Breast epithelium (tissue), 4 donors: ENCODE data around the gene TGIF1. TPM values are rescaled to one million over a fixed set of nuclear protein-coding genes. Genes with fewer than 3 reads are reported as not detected.

Experiments
- DNase-seq, 2 donors: peaks; one replicate each; pipeline ENCODE4 v3.0.0-alpha.2; 2019; ENCODE audit warnings: low spot score in 2 of 2
- H3K27ac ChIP-seq, 2 donors: fragments of 200-600 bp; sonication (generic) in 1 of 2; one replicate each; pipeline ENCODE4 v1.5.1; 2016 to 2019; ENCODE audit warnings: mild to moderate bottlenecking in 1 of 2
- H3K27me3 ChIP-seq, 2 donors: fragments of 200-600 bp; sonication (generic) in 1 of 2; one replicate each; pipeline versions ENCODE4 v1.5.1 to v1.6.0; 2017 to 2019; ENCODE audit warnings: control low read depth in 1 of 2, mild to moderate bottlenecking in 1 of 2
- H3K36me3 ChIP-seq: fragments of 200-600 bp; one replicate; pipeline ENCODE4 v1.5.1; 2019
- H3K4me1 ChIP-seq, 2 donors: fragments of 200-600 bp; sonication (generic); one replicate each; pipeline ENCODE4 v1.5.1; 2016 to 2019; ENCODE audit warnings: control low read depth in 1 of 2
- H3K4me3 ChIP-seq, 3 donors: fragments of 200-600 bp; sonication (generic); 1 replicate in 2 of 3; 2 replicates in 1 of 3; pipeline ENCODE4 v1.5.1; 2016 to 2019; ENCODE audit warnings: mild to moderate bottlenecking in 3 of 3, moderate library complexity in 2 of 3
- H3K9me3 ChIP-seq, 2 donors: fragments of 200-600 bp; sonication (generic) in 1 of 2; one replicate each; pipeline ENCODE4 v1.5.1; 2016 to 2019; ENCODE audit warnings: control low read depth in 1 of 2
- POLR2A ChIP-seq: fragments of 450-650 bp; IDR thresholded peaks from one replicate; pipeline ENCODE4 v1.6.1; 2016; ENCODE audit warnings: antibody characterized with exemption, mild to moderate bottlenecking, moderate library complexity
- POLR2AphosphoS5 ChIP-seq, 3 donors: sonication (generic); formaldehyde crosslinking; IDR thresholded peaks; one replicate each; pipeline ENCODE4 v1.6.1; 2017; ENCODE audit warnings: antibody characterized with exemption in 3 of 3
- intact Hi-C: fragments of 100-400 bp; cut with DNase I; formaldehyde crosslinking; loops from one replicate; pipeline ENCODE4 v1.15.1; 2023; ENCODE audit warnings: low total_unique reads
- total RNA-seq, 3 donors: library from RNA; depleted of rRNA; stranded (reverse); fragments of >200 nt; gene quantifications; one replicate each; pipeline ENCODE4 v1.1.0, GENCODE V29; 2016
- TF ChIP-seq, protein P1 (sequence below), 3 donors: fragments of 450-650 bp; IDR thresholded peaks; one replicate each; pipeline ENCODE4 v1.5.1; 2016 to 2017; ENCODE audit warnings: antibody characterized with exemption in 3 of 3, mild to moderate bottlenecking in 3 of 3, moderate library complexity in 3 of 3

The TGIF1 gene
- total RNA-seq: 100 to 1,000 TPM in 2 of 3 donors, 10 to 100 TPM in 1; 67.7 to 161 (median 108) TPM

DNA sequence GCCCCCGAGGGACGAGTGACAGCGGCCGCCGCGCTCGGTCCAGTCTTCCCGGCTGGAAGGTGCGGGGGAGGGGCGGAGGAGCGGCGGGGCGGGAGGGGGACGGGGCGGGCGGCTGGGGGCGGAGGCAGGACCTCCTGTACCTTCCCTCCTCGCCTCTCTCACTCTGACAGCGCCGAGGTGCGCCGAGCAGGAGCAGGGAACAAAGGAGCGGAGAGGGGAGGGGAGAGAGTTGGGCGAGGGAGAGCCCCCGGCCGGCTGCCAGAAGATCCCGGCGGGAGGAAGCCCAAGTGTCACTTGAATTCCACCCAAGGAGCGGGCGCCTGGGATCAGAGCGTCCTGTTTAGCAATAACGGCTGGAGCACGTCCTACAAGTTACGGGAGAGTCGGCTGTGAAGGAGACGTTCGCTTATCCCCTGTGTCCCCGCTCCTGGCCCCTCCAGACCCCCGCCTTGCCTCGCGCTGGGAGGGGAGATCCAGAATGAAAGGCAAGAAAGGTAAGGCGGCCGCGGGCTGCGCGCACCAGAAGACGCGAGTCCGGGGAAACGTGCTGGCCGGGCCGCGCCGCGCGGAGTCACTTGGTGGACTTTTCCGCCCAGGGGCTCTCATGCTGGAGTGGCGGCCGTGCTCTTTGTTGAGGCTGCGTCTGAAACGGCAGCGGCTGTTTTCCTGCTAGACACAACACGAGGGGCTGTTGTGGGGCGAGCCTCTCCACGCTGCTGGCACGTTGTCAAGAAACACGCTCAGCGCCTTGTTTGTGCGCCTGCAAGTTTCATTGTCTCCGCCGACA is at the start of gene TGIF1:
TGIF1 (plus strand) TSS at position 161 of the 787 bp plus-strand sequence; CDS start at position 479, 318 bp downstream.
- H3K9me3 ChIP-seq: no peaks in the 10 kb centered on the region
- DNase-seq: peak; percentile 89 to 90
- peaks cover 0 to 2% of the 10 kb centered on the region in 2 donors for H3K4me1 ChIP-seq
- TF ChIP-seq, protein P1, sequence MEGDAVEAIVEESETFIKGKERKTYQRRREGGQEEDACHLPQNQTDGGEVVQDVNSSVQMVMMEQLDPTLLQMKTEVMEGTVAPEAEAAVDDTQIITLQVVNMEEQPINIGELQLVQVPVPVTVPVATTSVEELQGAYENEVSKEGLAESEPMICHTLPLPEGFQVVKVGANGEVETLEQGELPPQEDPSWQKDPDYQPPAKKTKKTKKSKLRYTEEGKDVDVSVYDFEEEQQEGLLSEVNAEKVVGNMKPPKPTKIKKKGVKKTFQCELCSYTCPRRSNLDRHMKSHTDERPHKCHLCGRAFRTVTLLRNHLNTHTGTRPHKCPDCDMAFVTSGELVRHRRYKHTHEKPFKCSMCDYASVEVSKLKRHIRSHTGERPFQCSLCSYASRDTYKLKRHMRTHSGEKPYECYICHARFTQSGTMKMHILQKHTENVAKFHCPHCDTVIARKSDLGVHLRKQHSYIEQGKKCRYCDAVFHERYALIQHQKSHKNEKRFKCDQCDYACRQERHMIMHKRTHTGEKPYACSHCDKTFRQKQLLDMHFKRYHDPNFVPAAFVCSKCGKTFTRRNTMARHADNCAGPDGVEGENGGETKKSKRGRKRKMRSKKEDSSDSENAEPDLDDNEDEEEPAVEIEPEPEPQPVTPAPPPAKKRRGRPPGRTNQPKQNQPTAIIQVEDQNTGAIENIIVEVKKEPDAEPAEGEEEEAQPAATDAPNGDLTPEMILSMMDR (IDR thresholded peaks at IDR 0.05): peak in 1 of 3 donors; percentile 9
- TF ChIP-seq POLR2AphosphoS5 (IDR thresholded peaks at IDR 0.05) (peak; percentile 66 to 84 (median 82)), POLR2A (peak; percentile 78)
- no peaks in the 10 kb centered on the region for H3K36me3 ChIP-seq
- no peaks in the 10 kb centered on the region for H3K27me3 ChIP-seq
- intact Hi-C loops: no loop called here
- peak within 1 kb of the TSS; percentile 88 to 97 (median 88) for H3K4me3 ChIP-seq
- H3K27ac ChIP-seq: peak within 1 kb of the TSS; percentile 99 to 100

DNA sequence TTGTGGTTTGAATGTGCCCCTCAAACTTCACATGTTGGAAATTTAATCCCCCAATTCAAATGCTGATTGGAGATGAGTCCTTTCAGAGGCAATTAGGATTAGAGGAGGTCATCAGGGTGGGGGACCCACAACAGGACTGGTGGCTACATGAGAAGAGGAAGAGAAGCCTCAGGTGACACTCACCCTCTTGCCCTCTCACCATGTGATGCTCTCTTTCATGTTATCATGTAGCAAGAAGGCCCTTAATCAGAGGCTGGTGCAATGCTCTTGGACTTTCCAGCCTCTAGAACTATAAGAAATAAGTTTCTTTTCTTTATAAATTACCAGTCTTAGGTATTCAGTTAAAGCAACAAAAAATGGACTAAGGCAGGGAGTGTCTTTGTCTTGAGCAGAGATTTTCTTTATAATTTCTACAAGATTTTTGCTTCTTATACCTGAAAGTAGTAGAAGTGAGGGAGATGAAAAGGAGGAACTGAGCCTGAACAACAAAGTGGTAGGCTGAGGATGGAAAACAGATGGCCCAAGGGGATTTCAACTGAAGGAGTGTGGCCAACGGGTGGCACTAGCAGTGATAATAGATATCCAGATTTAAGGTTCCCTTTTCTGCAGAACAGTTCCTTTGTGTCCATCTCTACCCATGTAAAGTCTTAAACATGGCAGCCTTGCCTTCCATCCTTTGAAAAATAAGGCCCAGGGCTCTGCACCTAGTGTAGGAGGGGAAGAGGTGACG is 49.2 kb upstream of the TGIF1 start:
- Histone ChIP-seq H3K9me3 (peaks cover 2 to 6% of the 10 kb centered on the region in 2 donors), H3K4me3 (no peak overlapping the region), H3K27ac (no peak overlapping the region), H3K36me3 (no peaks in the 10 kb centered on the region), H3K4me1 (no peaks in the 10 kb centered on the region), H3K27me3 (no peaks in the 10 kb centered on the region)
- DNase-seq: no peak
- intact Hi-C loops: no loop called here
- TF ChIP-seq, protein P1 (IDR thresholded peaks at IDR 0.05): no peak
- TF ChIP-seq POLR2A: no peak
- TF ChIP-seq POLR2AphosphoS5 (IDR thresholded peaks at IDR 0.05): no peak

DNA sequence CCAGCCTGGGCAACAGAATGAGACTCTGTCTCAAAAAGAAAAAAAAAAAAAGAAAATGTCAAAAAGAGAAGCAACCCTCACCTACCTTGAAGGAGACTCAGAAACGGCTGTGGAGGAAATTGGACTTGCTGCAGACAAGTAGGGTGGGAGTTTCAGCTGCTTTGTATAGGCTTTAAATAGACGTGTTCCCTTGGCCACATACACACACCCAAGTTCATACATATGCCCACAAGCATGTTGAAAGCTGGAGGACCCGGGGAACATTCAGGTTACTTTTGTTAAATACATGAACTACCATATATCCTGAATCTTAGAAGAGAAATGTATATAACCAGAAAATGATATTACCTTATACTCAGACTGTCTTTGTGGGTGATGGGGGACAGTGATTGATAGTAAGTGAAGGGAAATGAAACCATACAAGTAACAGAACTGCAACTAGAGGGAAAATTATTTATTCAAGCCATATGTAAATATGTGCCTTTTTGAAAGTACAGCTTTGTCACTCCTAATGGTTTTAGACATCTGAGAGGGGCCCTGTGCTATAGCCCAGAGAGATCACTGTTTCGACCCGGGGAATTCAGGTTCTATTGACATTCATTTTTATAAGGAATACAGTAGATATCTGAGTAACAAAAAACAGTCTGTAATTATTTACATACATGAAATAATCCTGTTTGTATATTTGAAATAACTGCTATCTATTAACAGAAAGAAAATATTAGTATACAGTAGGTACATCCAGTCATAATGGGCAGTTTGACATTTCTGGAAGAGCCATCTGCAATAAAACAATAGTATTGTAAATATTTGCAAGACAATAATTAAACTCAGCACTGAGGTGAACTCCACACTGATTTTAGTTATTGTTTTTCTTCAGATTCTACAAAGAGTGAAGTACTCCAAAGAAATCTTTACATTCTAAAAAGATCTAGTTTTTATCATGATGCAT is 48.0 kb upstream of the TGIF1 start:
- DNase-seq: no peak
- intact Hi-C loops: no loop called here
- TF ChIP-seq POLR2A: no peak

DNA sequence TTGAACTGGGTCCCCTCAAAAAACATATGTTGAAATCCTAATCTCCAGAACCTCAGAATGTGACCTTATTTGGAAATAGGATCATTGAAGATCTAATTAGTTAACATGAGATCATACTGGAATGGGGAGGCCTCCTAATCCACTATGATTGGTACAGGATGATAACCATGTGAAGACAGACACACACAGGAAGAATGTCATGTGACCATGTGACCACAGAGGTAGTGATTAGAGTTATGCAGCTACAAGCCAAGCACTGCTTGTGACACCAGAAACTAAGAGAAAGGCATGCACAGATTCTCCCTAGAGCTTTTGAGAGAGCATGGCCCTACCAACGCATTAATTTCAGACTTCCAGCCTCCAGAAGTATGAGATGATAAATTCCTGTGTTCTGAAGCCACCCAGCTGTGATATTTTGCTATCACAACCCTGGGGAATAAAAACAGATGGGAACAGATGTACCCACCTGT is 47.0 kb upstream of the TGIF1 start:
- peaks cover 2 to 6% of the 10 kb centered on the region in 2 donors for H3K9me3 ChIP-seq
- H3K4me3 ChIP-seq: no peak overlapping the region

More for the DNA sequence above, 48.0 kb upstream of the TGIF1 start:
- Histone ChIP-seq H3K4me3 (no peak overlapping the region), H3K27me3 (no peaks in the 10 kb centered on the region), H3K4me1 (no peaks in the 10 kb centered on the region), H3K27ac (no peak overlapping the region), H3K36me3 (no peaks in the 10 kb centered on the region), H3K9me3 (peaks cover 2 to 6% of the 10 kb centered on the region in 2 donors)

More for the DNA sequence above, 47.0 kb upstream of the TGIF1 start:
- H3K4me1 ChIP-seq: no peaks in the 10 kb centered on the region
- no peak for TF ChIP-seq POLR2AphosphoS5 (IDR thresholded peaks at IDR 0.05)
- no peak for TF ChIP-seq POLR2A
- TF ChIP-seq, protein P1 (IDR thresholded peaks at IDR 0.05): no peak
- DNase-seq: no peak
- intact Hi-C loops: no loop called here
- H3K36me3 ChIP-seq: no peaks in the 10 kb centered on the region
- H3K27me3 ChIP-seq: no peaks in the 10 kb centered on the region
- H3K27ac ChIP-seq: no peak overlapping the region
